BJ (cell line): Measurements from ENCODE around the gene RPL10A. TPM values are rescaled to one million over a fixed set of nuclear protein-coding genes. Genes with fewer than 3 reads are reported as not detected.
"Not testable (repeated sequence)": the region's sequence is repeated elsewhere in the genome, so short reads cannot be mapped to it uniquely, and the experiment has no call there.

Experiments used
- CTCF ChIA-PET: fragments of 350-600 bp; formaldehyde crosslinking; extraction: SDS; loops from one replicate; lab custom pipeline; 2021; ENCODE audit warnings: antibody characterized with exemption, inconsistent platforms; lab: Yijun Ruan, JAX
- POLR2A ChIA-PET: fragments of 300-600 bp; sonication (Branson Sonifier 250); formaldehyde crosslinking; extraction: SDS; loops from one replicate; lab custom pipeline; 2021; ENCODE audit warnings: antibody characterized with exemption; lab: Charles Lee
- DNase-seq: peaks from one replicate; pipeline ENCODE4 v3.0.0-alpha.2; 2011; ENCODE audit warnings: low read depth
- H3K27me3 ChIP-seq: 2 replicates; pipeline ENCODE4 v1.6.0; 2011; ENCODE audit warnings: low read length; ENCODE audit not compliant: control insufficient read depth, insufficient read depth
- H3K36me3 ChIP-seq: 2 replicates; pipeline ENCODE4 v1.5.1; 2011; ENCODE audit warnings: low read length; ENCODE audit not compliant: control insufficient read depth, insufficient read depth
- H3K4me3 ChIP-seq: 2 replicates; pipeline ENCODE4 v1.5.1; 2011; ENCODE audit warnings: low read depth, mild to moderate bottlenecking, control low read depth, low read length
- CTCF ChIP-seq: IDR thresholded peaks from 2 replicates; pipeline ENCODE4 v1.5.1; 2011; ENCODE audit warnings: low read depth, mild to moderate bottlenecking, control low read depth, inconsistent platforms, low read length, moderate library complexity; ENCODE audit not compliant: insufficient read depth
- polyA plus RNA-seq: library from polyadenylated mRNA; depleted of rRNA; stranded (reverse); fragments of >200 nt; gene quantifications from 2 replicates; pipeline ENCODE4 v1.2.3, GENCODE V29; 2011; rRNA removed
- small RNA-seq: library from RNA; depleted of rRNA; stranded (forward); fragments of <200 nt; gene quantifications from one replicate; pipeline ENCODE3, GENCODE V24; 2012; ENCODE audit warnings: low replicate concordance, low read depth; ENCODE audit not compliant: insufficient read length

The RPL10A gene
- polyA plus RNA-seq, 1 experiment = 2,524 TPM

DNA sequence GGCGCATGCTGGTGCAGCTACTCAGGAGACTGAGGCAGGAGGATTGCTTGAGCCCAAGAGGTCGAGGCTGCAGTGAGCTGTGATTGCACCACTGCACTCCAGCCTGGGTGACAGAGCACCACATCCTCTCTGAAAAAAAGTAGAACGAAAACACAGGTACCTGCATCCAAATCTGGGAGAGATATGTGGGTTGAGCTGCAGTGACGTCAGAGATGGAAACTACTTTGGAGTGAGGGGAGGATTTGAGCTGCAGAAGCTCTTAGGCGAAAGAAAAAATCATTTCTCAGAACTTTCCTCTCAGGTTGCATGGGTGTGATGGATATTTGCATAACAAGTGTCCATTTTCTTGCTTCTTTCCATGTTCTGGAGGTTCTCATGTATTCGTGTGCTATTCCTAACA lies 48.5 kb downstream of the RPL10A start:
- POLR2A ChIA-PET = no interaction called here
- no peak for DNase-seq
- H3K36me3 ChIP-seq = no peaks in the 10 kb centered on the region
- no peak overlapping the region for H3K4me3 ChIP-seq
- H3K27me3 ChIP-seq = peaks cover 6% of the 10 kb centered on the region
- CTCF ChIA-PET = interaction anchor here (0.6 to 8.7 kb wide), 3 partner anchors 9 to 310 kb away, joined by 3 to 113 read pairs (median 3); partner anchors contain the start of gene ARMC12
- no peak for TF ChIP-seq CTCF

- DNase-seq, H3K4me3 ChIP-seq, H3K36me3 ChIP-seq, H3K27me3 ChIP-seq: not testable (repeated sequence)
- CTCF ChIA-PET = interaction anchor here (1.3 to 8.7 kb wide), 2 partner anchors 23 to 218 kb away, joined by 3 to 113 read pairs; partner anchors contain the start of gene ARMC12
- POLR2A ChIA-PET = interaction anchor here (0.6 kb wide), 1 partner anchor 55 kb away, joined by 6 read pairs; no protein-coding TSS in a partner anchor
Observed at GRCh38 chr6:35517978-35518377, 49.8 kb downstream of the RPL10A start.

DNA sequence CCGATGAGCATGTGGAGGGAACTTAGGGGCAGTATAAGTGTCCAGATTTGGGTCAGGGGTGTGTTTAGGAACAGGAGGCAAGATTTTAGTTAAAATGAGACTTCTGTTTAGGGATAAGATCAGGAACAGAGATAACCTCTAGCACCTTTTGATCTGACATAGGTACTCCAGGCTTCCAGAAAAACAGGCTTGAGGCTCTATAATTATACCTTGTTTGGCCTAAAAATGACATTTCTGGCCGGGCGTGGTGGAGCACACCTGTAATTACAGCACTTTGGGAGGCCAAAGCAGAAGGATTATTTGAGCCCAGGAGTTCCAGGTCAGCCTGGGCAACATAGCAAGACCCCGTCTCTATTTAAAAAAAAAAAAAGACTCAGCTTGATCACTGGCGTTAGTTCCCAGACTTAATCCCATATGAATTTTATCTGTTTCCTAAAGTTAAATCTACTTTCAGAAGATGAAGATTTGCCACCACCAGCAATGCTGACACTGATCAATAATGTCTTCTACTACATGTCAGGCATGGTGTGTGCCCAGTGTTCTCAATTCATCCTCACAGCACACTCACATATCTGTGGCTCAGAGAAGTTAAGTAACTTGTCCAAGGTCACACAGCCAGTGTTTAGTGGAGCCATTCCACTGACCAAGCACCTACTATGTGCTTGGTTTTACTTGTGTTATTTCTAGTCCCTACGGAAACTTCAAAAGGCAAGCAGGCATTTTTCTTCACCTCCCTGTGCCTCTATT lies 50.5 kb downstream of the RPL10A start:
- Histone ChIP-seq H3K36me3 (no peaks in the 10 kb centered on the region), H3K27me3 (peaks cover 6% of the 10 kb centered on the region), H3K4me3 (no peak overlapping the region)
- DNase-seq = no peak
- CTCF ChIA-PET = interaction anchor here (1.3 to 8.7 kb wide), 2 partner anchors 22 to 217 kb away, joined by 3 to 113 read pairs; partner anchors contain the start of gene ARMC12
- no peak for TF ChIP-seq CTCF
- POLR2A ChIA-PET = interaction anchor here (0.6 kb wide), 1 partner anchor 54 kb away, joined by 6 read pairs; no protein-coding TSS in a partner anchor

- ChIA-PET CTCF (interaction anchor here (8.7 kb wide), 1 partner anchor 217 kb away, joined by 113 read pairs; the partner anchor contains the start of gene ARMC12), POLR2A (no interaction called here)
- Histone ChIP-seq H3K27me3 (peaks cover 6% of the 10 kb centered on the region), H3K36me3 (no peaks in the 10 kb centered on the region), H3K4me3 (no peak overlapping the region)
- no peak for TF ChIP-seq CTCF
- DNase-seq = no peak
Observed at GRCh38 chr6:35519313-35520015, 51.3 kb downstream of the RPL10A start.

Small RNA genes lying within 50 kb of the gene (small RNA-seq; reads per million reads assigned to genes)
- 0.63 reads per million for gene MIR7111

Other genes starting within 250 kb of the RPL10A start
- gene ZNF76, start 208.7 kb upstream of the RPL10A start, polyA plus RNA-seq = 13.7 and 23.3 TPM in 2 replicates
- 3.7 and 4.1 TPM in 2 replicates for gene DEF6, start 170.6 kb upstream of the RPL10A start, polyA plus RNA-seq
- gene PPARD, start 125.8 kb upstream of the RPL10A start, polyA plus RNA-seq = 22.8 and 40.9 TPM in 2 replicates
- gene FANCE, start 16.1 kb upstream of the RPL10A start, polyA plus RNA-seq = 8.9 and 11.7 TPM in 2 replicates
- 22.5 and 40.6 TPM in 2 replicates for gene TEAD3, start 28.7 kb downstream of the RPL10A start, polyA plus RNA-seq
- gene TULP1, start 44.5 kb downstream of the RPL10A start, polyA plus RNA-seq = not detected in 2 replicates
- 1.6 and 2.3 TPM in 2 replicates for gene FKBP5, start 220.5 kb downstream of the RPL10A start, polyA plus RNA-seq